H1 (cell line): ENCODE results near the gene NXN. TPM values are rescaled to one million over a fixed set of nuclear protein-coding genes. Genes with fewer than 3 reads are reported as not detected.
A peak's percentile ranks its signal among the peaks of the same experiment; 100 is the strongest.

Experiments used
- CTCF ChIA-PET: fragments of 300-600 bp; sonication (Branson Sonifier 250); formaldehyde crosslinking; loops from one replicate; lab custom pipeline; 2021; ENCODE audit not compliant: partially characterized antibody; lab: Charles Lee
- POLR2A ChIA-PET: fragments of 300-600 bp; sonication (Branson Sonifier 250); formaldehyde crosslinking; loops from one replicate; lab custom pipeline; 2021; ENCODE audit warnings: inconsistent platforms; ENCODE audit not compliant: partially characterized antibody; lab: Charles Lee
- DNase-seq, 2 experiments: peaks; one replicate each; pipeline versions ENCODE4 v3.0.0 to v3.0.0-alpha.2; 2010 to 2022; ENCODE audit warnings: low spot score in 2 of 2, low read depth in 1 of 2, mixed read lengths in 1 of 2
- FAIRE-seq: peaks from 2 replicates; lab custom pipeline; 2011; peaks lifted over from hg19 to GRCh38; lab: Jason Lieb, UNC
- H2AFZ ChIP-seq: 2 replicates; pipeline ENCODE4 v1.8.1; 2012; ENCODE audit warnings: low read length, inconsistent platforms
- H2AK5ac ChIP-seq: 2 replicates; pipeline ENCODE4 v1.6.1; 2013; ENCODE audit warnings: low read depth, low read length
- H2BK120ac ChIP-seq: replicated peaks from 2 replicates; pipeline ENCODE3; 2013; ENCODE audit warnings: low read depth, low read length, inconsistent platforms
- H2BK12ac ChIP-seq: 2 replicates; pipeline ENCODE4 v1.6.1; 2013; ENCODE audit warnings: low read depth, low read length
- H2BK15ac ChIP-seq: 2 replicates; pipeline ENCODE4 v1.6.1; 2013; ENCODE audit warnings: low read length
- H2BK20ac ChIP-seq: 2 replicates; pipeline ENCODE4 v1.6.1; 2013; ENCODE audit warnings: low read length
- H2BK5ac ChIP-seq: 2 replicates; pipeline ENCODE4 v1.6.1; 2013; ENCODE audit warnings: low read depth, low read length
- H3K14ac ChIP-seq: 2 replicates; pipeline ENCODE4 v1.6.1; 2013; ENCODE audit warnings: inconsistent platforms; ENCODE audit not compliant: insufficient read length
- H3K18ac ChIP-seq: 2 replicates; pipeline ENCODE4 v1.6.1; 2013; ENCODE audit warnings: low read length; ENCODE audit errors: extremely low read depth
- H3K23ac ChIP-seq: 2 replicates; pipeline ENCODE4 v1.6.1; 2013; ENCODE audit warnings: inconsistent platforms; ENCODE audit not compliant: insufficient read length
- H3K23me2 ChIP-seq: 2 replicates; pipeline ENCODE4 v1.6.1; 2013; ENCODE audit warnings: low read depth, low read length
- H3K27ac ChIP-seq: 2 replicates; pipeline ENCODE4 v1.6.1; 2011; ENCODE audit warnings: low read depth, low read length, inconsistent platforms
- H3K27me3 ChIP-seq, 4 experiments: replicated peaks in 1 of 4; 1 replicate in 1 of 4; 2 replicates in 3 of 4; pipeline versions ENCODE4 v1.6.1 to v1.8.1; 2011 to 2013; ENCODE audit warnings: low read length in 3 of 4, mild to moderate bottlenecking in 3 of 4, inconsistent platforms in 2 of 4, mixed read lengths in 2 of 4, moderate library complexity in 1 of 4; ENCODE audit not compliant: control insufficient read depth in 3 of 4, insufficient read depth in 3 of 4; ENCODE audit errors: extremely low read depth in 1 of 4
- H3K36me3 ChIP-seq, 4 experiments: 2 replicates each; pipeline versions ENCODE4 v1.6.1 to v1.8.1; 2011 to 2013; ENCODE audit warnings: mild to moderate bottlenecking in 4 of 4, low read length in 3 of 4, moderate library complexity in 2 of 4, control low read depth in 1 of 4, inconsistent platforms in 1 of 4; ENCODE audit not compliant: insufficient read depth in 4 of 4, control insufficient read depth in 2 of 4
- H3K4ac ChIP-seq: replicated peaks from 2 replicates; pipeline ENCODE3; 2013; ENCODE audit warnings: low read length, low read depth, mixed read lengths, inconsistent platforms; ENCODE audit not compliant: insufficient read length
- H3K4me1 ChIP-seq, 4 experiments: replicated peaks in 1 of 4; 1 replicate in 1 of 4; 2 replicates in 3 of 4; pipeline versions ENCODE4 v1.6.1 to v1.8.1; 2011 to 2013; ENCODE audit warnings: low read length in 3 of 4, inconsistent platforms in 2 of 4, mixed read lengths in 1 of 4; ENCODE audit not compliant: insufficient read depth in 4 of 4, control insufficient read depth in 3 of 4
- H3K4me2 ChIP-seq, 2 experiments: 2 replicates each; pipeline versions ENCODE4 v1.6.1 to v1.8.1; 2011 to 2013; ENCODE audit warnings: low read depth in 2 of 2, low read length in 2 of 2, control low read depth in 1 of 2, inconsistent platforms in 1 of 2, mild to moderate bottlenecking in 1 of 2; ENCODE audit not compliant: insufficient read depth in 1 of 2
- H3K4me3 ChIP-seq, 4 experiments: fragments of 200-600, 300-600 bp in 1 of 4; sonication (generic), shearing (Covaris generic), sonication (Bioruptor Twin) in 1 of 4; 2 replicates each; pipeline versions ENCODE4 v1.5.1 to v1.8.1; 2011 to 2016; ENCODE audit warnings: low read length in 4 of 4, low read depth in 3 of 4, control low read depth in 2 of 4, inconsistent platforms in 2 of 4, mild to moderate bottlenecking in 2 of 4, mixed read lengths in 1 of 4, moderate library complexity in 1 of 4; ENCODE audit not compliant: insufficient read depth in 2 of 4; ENCODE audit errors: extremely low read depth in 1 of 4
- H3K56ac ChIP-seq: replicated peaks from 2 replicates; pipeline ENCODE3; 2013; ENCODE audit warnings: low read depth, mild to moderate bottlenecking, mixed read lengths, low read length, inconsistent platforms; ENCODE audit not compliant: insufficient read length
- H3K79me1 ChIP-seq: 2 replicates; pipeline ENCODE4 v1.6.1; 2013; ENCODE audit warnings: low read depth, low read length, control low read depth
- H3K79me2 ChIP-seq, 2 experiments: 2 replicates each; pipeline versions ENCODE4 v1.6.1 to v1.8.1; 2012 to 2013; ENCODE audit warnings: low read length in 2 of 2, mild to moderate bottlenecking in 2 of 2, inconsistent platforms in 1 of 2; ENCODE audit not compliant: insufficient read depth in 2 of 2, control insufficient read depth in 1 of 2
- H3K9ac ChIP-seq, 4 experiments: replicated peaks in 1 of 4; 1 replicate in 1 of 4; 2 replicates in 3 of 4; pipeline versions ENCODE4 v1.6.1 to v1.8.1; 2011 to 2013; ENCODE audit warnings: low read depth in 3 of 4, low read length in 3 of 4, control low read depth in 2 of 4, mild to moderate bottlenecking in 2 of 4, moderate library complexity in 2 of 4, inconsistent platforms in 1 of 4; ENCODE audit errors: extremely low read depth in 1 of 4
- H3K9me3 ChIP-seq, 2 experiments: 2 replicates each; pipeline versions ENCODE4 v1.6.1 to v1.8.1; 2012 to 2013; ENCODE audit warnings: mild to moderate bottlenecking in 2 of 2, moderate library complexity in 2 of 2, control low read depth in 1 of 2, inconsistent platforms in 1 of 2, low read depth in 1 of 2, low read length in 1 of 2, mixed read lengths in 1 of 2; ENCODE audit not compliant: insufficient read depth in 2 of 2
- H4K20me1 ChIP-seq, 2 experiments: replicated peaks in 1 of 2; 2 replicates each; pipeline versions ENCODE3 to v1.8.1; 2011 to 2013; ENCODE audit warnings: inconsistent platforms in 2 of 2, low read length in 2 of 2, mild to moderate bottlenecking in 1 of 2; ENCODE audit not compliant: insufficient read depth in 2 of 2, control insufficient read depth in 1 of 2
- H4K5ac ChIP-seq: 2 replicates; pipeline ENCODE4 v1.6.1; 2013; ENCODE audit warnings: low read length, low read depth, mixed read lengths, inconsistent platforms; ENCODE audit not compliant: insufficient read length
- H4K8ac ChIP-seq: 2 replicates; pipeline ENCODE4 v1.8.0; 2013; ENCODE audit warnings: mild to moderate bottlenecking, moderate library complexity, low read length, inconsistent platforms; ENCODE audit not compliant: insufficient read depth; ENCODE audit errors: extremely low read depth
- H4K91ac ChIP-seq: replicated peaks from 2 replicates; pipeline ENCODE3; 2013; ENCODE audit warnings: low read length, mixed read lengths, inconsistent platforms; ENCODE audit not compliant: insufficient read length
- ASH2L ChIP-seq: fragments of 200-600, 300-600 bp; sonication (generic); IDR thresholded peaks from one replicate; pipeline ENCODE4 v1.7.1; 2017; ENCODE audit warnings: low read length
- CHD1 ChIP-seq: IDR thresholded peaks from 2 replicates; pipeline ENCODE4 v1.6.1; 2012; ENCODE audit warnings: low read depth, low read length, improper control_type of control experiment
- CREB1 ChIP-seq: IDR thresholded peaks from 2 replicates; pipeline ENCODE4 v1.6.1; 2012; ENCODE audit warnings: inconsistent platforms
- CTBP2 ChIP-seq: IDR thresholded peaks from 2 replicates; pipeline ENCODE4 v1.7.0; 2011; ENCODE audit warnings: borderline replicate concordance, mild to moderate bottlenecking, moderate library complexity, mixed read lengths, low read length; ENCODE audit not compliant: insufficient read depth, insufficient read length
- EP300 ChIP-seq, 2 experiments: IDR thresholded peaks; 1 replicate in 1 of 2; 2 replicates in 1 of 2; pipeline ENCODE4 v1.6.1; 2011 to 2012; ENCODE audit warnings: low read depth in 2 of 2, low read length in 2 of 2, mild to moderate bottlenecking in 2 of 2, borderline replicate concordance in 1 of 2, inconsistent platforms in 1 of 2, moderate library complexity in 1 of 2
- NRF1 ChIP-seq: IDR thresholded peaks from 2 replicates; pipeline ENCODE4 v1.6.1; 2011; ENCODE audit warnings: mild to moderate bottlenecking, low read depth, low read length, improper control_type of control experiment
- SIRT6 ChIP-seq: IDR thresholded peaks from one replicate; pipeline ENCODE4 v1.7.1; 2012; ENCODE audit warnings: low read length, inconsistent platforms
- SP1 ChIP-seq: IDR thresholded peaks from 2 replicates; pipeline ENCODE4 v1.6.1; 2011; ENCODE audit warnings: low read depth, low read length
- TAF1 ChIP-seq: IDR thresholded peaks from 2 replicates; pipeline ENCODE4 v1.6.1; 2011; ENCODE audit warnings: mild to moderate bottlenecking, low read depth, low read length
- WGBS, 2 experiments: shearing (Covaris generic) in 1 of 2; methylation state at CpG; one replicate each; pipeline versions ENCODE4 v1.1.6 to v1.1.7; 2013 to 2015; ENCODE audit warnings: low lambda C conversion rate in 2 of 2, mixed read lengths in 2 of 2, inconsistent platforms in 1 of 2, low coverage in 1 of 2, missing lambda C conversion rate in 1 of 2; ENCODE audit not compliant: insufficient replicate concordance in 2 of 2, insufficient coverage in 1 of 2, insufficient read length in 1 of 2; ENCODE audit errors: extremely low coverage in 1 of 2, missing lambda C conversion rate in 1 of 2; 5-methylcytosine and 5-hydroxymethylcytosine counted together
- polyA plus RNA-seq, 7 experiments: library from polyadenylated mRNA; depleted of rRNA in 3 of 7; stranded (reverse) in 5 of 7; unstranded in 2 of 7; fragments of >200 nt in 5 of 7; fragments of 200-250 nt in 2 of 7; gene quantifications; 1 replicate in 5 of 7; 2 replicates in 1 of 7; 4 replicates in 1 of 7; pipeline versions ENCODE4 v1.2.1 to v1.2.3, GENCODE V29; 2011 to 2013; ENCODE audit warnings: missing spikeins in 2 of 7, mixed read lengths in 2 of 7
- total RNA-seq: library from RNA; stranded (reverse); fragmentation: NEBNext Ultra II Directional; extraction: Animal tissue kit (Norgen Biotek cat#: 25700); gene quantifications from 2 replicates; pipeline ENCODE4 v1.2.1, GENCODE V29; 2021
- TF ChIP-seq, protein P1 (sequence below): IDR thresholded peaks from 2 replicates; pipeline ENCODE4 v1.6.1; 2011; ENCODE audit warnings: low read length, improper control_type of control experiment

NXN gene
- total and polyA plus RNA-seq, 2 of the 8 experiments (the other 6 are each of a cell fraction or from before 2014, with no cell fraction given), result 94.1 to 107 TPM

DNA sequence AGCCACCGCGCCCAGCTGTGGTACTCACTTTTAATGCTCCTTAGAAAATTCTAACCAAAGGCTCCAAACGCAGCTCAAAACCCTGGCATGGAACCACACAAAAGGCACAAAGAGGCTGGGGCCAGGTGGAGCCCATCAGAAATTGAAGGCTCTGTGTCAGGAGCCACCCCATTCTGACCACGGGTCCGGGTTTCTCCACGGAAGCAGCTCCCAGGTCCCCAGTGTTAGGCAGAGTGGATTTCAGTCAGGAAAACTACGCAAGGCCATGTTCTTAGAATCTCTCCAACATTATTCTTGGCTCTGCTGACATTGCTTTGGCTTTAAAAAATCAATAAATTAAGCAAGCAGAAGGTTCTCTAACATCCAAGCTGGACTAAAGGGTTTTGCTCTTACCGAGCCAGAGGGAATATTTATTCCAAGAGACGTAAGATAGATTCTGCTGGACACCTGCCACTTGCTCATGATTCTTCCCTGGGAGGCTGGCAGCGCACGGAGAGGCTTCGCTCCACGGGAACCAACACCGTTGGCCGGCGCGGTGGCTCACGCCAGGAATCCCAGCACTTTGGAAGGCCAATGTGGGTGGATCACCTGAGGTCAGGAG lies 93.5 kb downstream of the NXN start:
- Histone ChIP-seq H4K8ac (peak overlapping the region; percentile 7; the same call in 1 of the 2 replicates), H2BK5ac (no peak overlapping the region), H3K4me2 (no peak overlapping the region), H3K9me3 (no peaks in the 10 kb centered on the region), H3K56ac (no peak overlapping the region), H3K79me1 (peaks cover 10% of the 10 kb centered on the region), H3K14ac (no peak overlapping the region), H3K36me3 (no peaks in the 10 kb centered on the region), H3K4me1 (peaks cover 0 to 24% (median 2%) of the 10 kb centered on the region in 4 experiments; a peak in 6 of 7 replicates), H3K9ac (no peak overlapping the region), H3K27ac (no peak overlapping the region), H3K18ac (no peak overlapping the region), H2BK15ac (no peak overlapping the region), H2BK120ac (no peak overlapping the region), H2AFZ (no peak overlapping the region), H3K79me2 (peaks cover 0 to 75% of the 10 kb centered on the region in 2 experiments; a peak in 3 of 4 replicates), H2BK12ac (no peak overlapping the region), H4K20me1 (peaks cover 4 to 12% of the 10 kb centered on the region in 2 experiments), H3K4me3 (no peak overlapping the region), H4K5ac (no peak overlapping the region), H2AK5ac (no peak overlapping the region), H3K23me2 (no peaks in the 10 kb centered on the region), H3K27me3 (no peaks in the 10 kb centered on the region), H2BK20ac (no peak overlapping the region), H3K4ac (no peak overlapping the region), H4K91ac (no peak overlapping the region), H3K23ac (no peak overlapping the region)
- 95% methylated on average over 18 of the region's 18 CpGs; no CpG with 5 or more reads in 1 of the 2 experiments for WGBS, 2 experiments
- no peak for FAIRE-seq
- ChIA-PET POLR2A (interaction anchor here (1.1 to 1.4 kb wide), 2 partner anchors 11 to 14 kb away, joined by 3 to 4 read pairs; no protein-coding TSS in a partner anchor), CTCF (interaction anchor here (0.6 to 2.3 kb wide), 6 partner anchors 25 to 170 kb away, joined by 4 to 9 read pairs (median 5); partner anchors contain the start of gene NXN)
- no peak for DNase-seq
- TF ChIP-seq TAF1 (no peak), CTBP2 (no peak), CHD1 (no peak), SP1 (no peak), ASH2L (no peak), SIRT6 (no peak), NRF1 (no peak), EP300 (IDR thresholded peaks at IDR 0.05; ENCODE audit: borderline replicate concordance in 1 of 2, low read depth in 2 of 2, low read length in 2 of 2) (no peak), CREB1 (no peak)
- TF ChIP-seq, protein P1, sequence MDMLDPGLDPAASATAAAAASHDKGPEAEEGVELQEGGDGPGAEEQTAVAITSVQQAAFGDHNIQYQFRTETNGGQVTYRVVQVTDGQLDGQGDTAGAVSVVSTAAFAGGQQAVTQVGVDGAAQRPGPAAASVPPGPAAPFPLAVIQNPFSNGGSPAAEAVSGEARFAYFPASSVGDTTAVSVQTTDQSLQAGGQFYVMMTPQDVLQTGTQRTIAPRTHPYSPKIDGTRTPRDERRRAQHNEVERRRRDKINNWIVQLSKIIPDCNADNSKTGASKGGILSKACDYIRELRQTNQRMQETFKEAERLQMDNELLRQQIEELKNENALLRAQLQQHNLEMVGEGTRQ, result no peak
